Measurements from ENCODE around the gene GABRB3.

Gene GABRB3

GRCh38 chr15:26805470-26805869, 32.6 kb upstream of the GABRB3 start:
- Histone ChIP-seq H3K27ac (ENCODE audit: low read depth, low read length) (no peak overlapping the region), H3K18ac (ENCODE audit: low read length) (no peak overlapping the region), H2AFZ (ENCODE audit: insufficient read depth, low read length, poor library complexity) (no peak overlapping the region), H2BK12ac (ENCODE audit: low read length) (no peak overlapping the region), H3K23ac (ENCODE audit: low read length) (no peak overlapping the region), H3K4ac (ENCODE audit: low read depth, low read length) (no peak overlapping the region), H3K9ac (ENCODE audit: low read length) (no peak overlapping the region), H4K8ac (ENCODE audit: low read depth, low read length) (no peak overlapping the region), H3K79me1 (ENCODE audit: low read length) (no peaks in the 10 kb centered on the region), H3K14ac (ENCODE audit: low read length) (no peak overlapping the region), H3K36me3 (ENCODE audit: control insufficient read depth in 1 of 2, insufficient read depth in 2 of 2, low read length in 2 of 2) (no peaks in the 10 kb centered on the region), H2BK5ac (ENCODE audit: low read depth, low read length, poor library complexity) (no peak overlapping the region), H2AK5ac (ENCODE audit: low read length) (no peak overlapping the region), H3K4me1 (ENCODE audit: control insufficient read depth in 1 of 2, insufficient read depth in 2 of 2, low read length in 2 of 2) (no peaks in the 10 kb centered on the region), H4K12ac (ENCODE audit: low read depth, low read length) (no peak overlapping the region), H2BK120ac (ENCODE audit: insufficient read depth, low read length, poor library complexity) (no peak overlapping the region), H3K27me3 (ENCODE audit: insufficient read depth, low read length) (no peaks in the 10 kb centered on the region), H3K9me3 (ENCODE audit: insufficient read depth, low read depth, low read length) (peaks cover 2% of the 10 kb centered on the region), H3K79me2 (ENCODE audit: control insufficient read depth, insufficient read depth, low read length, poor library complexity) (no peaks in the 10 kb centered on the region), H3K4me2 (ENCODE audit: low read length) (no peak overlapping the region), H3K4me3 (ENCODE audit: low read depth, low read length) (no peak overlapping the region), H4K91ac (ENCODE audit: low read depth, low read length) (no peak overlapping the region)
- DNase-seq = no peak
- no CpG with 5 or more reads among the region's 5 CpGs for WGBS (ENCODE audit: extremely low coverage, insufficient coverage, insufficient read length)

- Histone ChIP-seq H4K8ac (ENCODE audit: low read depth, low read length) (no peak overlapping the region), H3K36me3 (ENCODE audit: control insufficient read depth in 1 of 2, insufficient read depth in 2 of 2, low read length in 2 of 2) (no peaks in the 10 kb centered on the region), H3K4ac (ENCODE audit: low read depth, low read length) (no peak overlapping the region), H3K18ac (ENCODE audit: low read length) (no peak overlapping the region), H2AK5ac (ENCODE audit: low read length) (no peak overlapping the region), H3K9me3 (ENCODE audit: insufficient read depth, low read depth, low read length) (peaks cover 2% of the 10 kb centered on the region), H2BK5ac (ENCODE audit: low read depth, low read length, poor library complexity) (no peak overlapping the region), H3K4me1 (ENCODE audit: control insufficient read depth in 1 of 2, insufficient read depth in 2 of 2, low read length in 2 of 2) (no peaks in the 10 kb centered on the region), H3K9ac (ENCODE audit: low read length) (no peak overlapping the region), H3K27ac (ENCODE audit: low read depth, low read length) (no peak overlapping the region), H4K12ac (ENCODE audit: low read depth, low read length) (no peak overlapping the region), H3K4me3 (ENCODE audit: low read depth, low read length) (no peak overlapping the region), H3K27me3 (ENCODE audit: insufficient read depth, low read length) (no peaks in the 10 kb centered on the region), H3K14ac (ENCODE audit: low read length) (no peak overlapping the region), H4K91ac (ENCODE audit: low read depth, low read length) (no peak overlapping the region), H2BK120ac (ENCODE audit: insufficient read depth, low read length, poor library complexity) (no peak overlapping the region), H2BK12ac (ENCODE audit: low read length) (no peak overlapping the region), H3K79me1 (ENCODE audit: low read length) (no peaks in the 10 kb centered on the region), H3K79me2 (ENCODE audit: control insufficient read depth, insufficient read depth, low read length, poor library complexity) (no peaks in the 10 kb centered on the region), H3K4me2 (ENCODE audit: low read length) (no peak overlapping the region), H2AFZ (ENCODE audit: insufficient read depth, low read length, poor library complexity) (no peak overlapping the region), H3K23ac (ENCODE audit: low read length) (no peak overlapping the region)
- no peak for DNase-seq
- no CpG with 5 or more reads among the region's 11 CpGs for WGBS (ENCODE audit: extremely low coverage, insufficient coverage, insufficient read length)
Measured at GRCh38 chr15:26804063-26804804, 31.4 kb upstream of the GABRB3 start.

- H3K27ac ChIP-seq (ENCODE audit: low read depth, low read length) = no peak overlapping the region
- no peak overlapping the region for H2BK5ac ChIP-seq (ENCODE audit: low read depth, low read length, poor library complexity)
- no peak overlapping the region for H4K12ac ChIP-seq (ENCODE audit: low read depth, low read length)
- H2BK120ac ChIP-seq (ENCODE audit: insufficient read depth, low read length, poor library complexity) = no peak overlapping the region
- H3K9me3 ChIP-seq (ENCODE audit: insufficient read depth, low read depth, low read length) = peaks cover 4% of the 10 kb centered on the region
- no peak overlapping the region for H3K4me2 ChIP-seq (ENCODE audit: low read length)
- WGBS (ENCODE audit: extremely low coverage, insufficient coverage, insufficient read length) = no CpG with 5 or more reads among the region's 8 CpGs
- H2AFZ ChIP-seq (ENCODE audit: insufficient read depth, low read length, poor library complexity) = no peak overlapping the region
- no peaks in the 10 kb centered on the region for H3K79me1 ChIP-seq (ENCODE audit: low read length)
- no peak overlapping the region for H4K8ac ChIP-seq (ENCODE audit: low read depth, low read length)
- no peak overlapping the region for H3K4ac ChIP-seq (ENCODE audit: low read depth, low read length)
- no peak overlapping the region for H3K23ac ChIP-seq (ENCODE audit: low read length)
- DNase-seq = no peak
- H3K4me1 ChIP-seq (ENCODE audit: control insufficient read depth in 1 of 2, insufficient read depth in 2 of 2, low read length in 2 of 2) = no peaks in the 10 kb centered on the region
- no peaks in the 10 kb centered on the region for H3K27me3 ChIP-seq (ENCODE audit: insufficient read depth, low read length)
- no peaks in the 10 kb centered on the region for H3K79me2 ChIP-seq (ENCODE audit: control insufficient read depth, insufficient read depth, low read length, poor library complexity)
- no peak overlapping the region for H2AK5ac ChIP-seq (ENCODE audit: low read length)
- no peak overlapping the region for H4K91ac ChIP-seq (ENCODE audit: low read depth, low read length)
- no peak overlapping the region for H3K9ac ChIP-seq (ENCODE audit: low read length)
- H3K14ac ChIP-seq (ENCODE audit: low read length) = no peak overlapping the region
- no peak overlapping the region for H3K18ac ChIP-seq (ENCODE audit: low read length)
- no peaks in the 10 kb centered on the region for H3K36me3 ChIP-seq (ENCODE audit: control insufficient read depth in 1 of 2, insufficient read depth in 2 of 2, low read length in 2 of 2)
- no peak overlapping the region for H3K4me3 ChIP-seq (ENCODE audit: low read depth, low read length)
- no peak overlapping the region for H2BK12ac ChIP-seq (ENCODE audit: low read length)
Measured at GRCh38 chr15:26790118-26790517, 17.3 kb upstream of the GABRB3 start.

GRCh38 chr15:26781816-26782215, 8.9 kb upstream of the GABRB3 start:
- no peak for DNase-seq
- Histone ChIP-seq H2BK12ac (ENCODE audit: low read length) (no peak overlapping the region), H2AFZ (ENCODE audit: insufficient read depth, low read length, poor library complexity) (no peak overlapping the region), H4K12ac (ENCODE audit: low read depth, low read length) (no peak overlapping the region), H3K23ac (ENCODE audit: low read length) (no peak overlapping the region), H3K18ac (ENCODE audit: low read length) (no peak overlapping the region), H3K9ac (ENCODE audit: low read length) (no peak overlapping the region), H3K27ac (ENCODE audit: low read depth, low read length) (no peak overlapping the region), H3K36me3 (ENCODE audit: control insufficient read depth in 1 of 2, insufficient read depth in 2 of 2, low read length in 2 of 2) (no peaks in the 10 kb centered on the region), H3K4me1 (ENCODE audit: control insufficient read depth in 1 of 2, insufficient read depth in 2 of 2, low read length in 2 of 2) (no peaks in the 10 kb centered on the region), H3K4me2 (ENCODE audit: low read length) (no peak overlapping the region), H3K4me3 (ENCODE audit: low read depth, low read length) (no peak overlapping the region), H3K79me1 (ENCODE audit: low read length) (no peaks in the 10 kb centered on the region), H3K4ac (ENCODE audit: low read depth, low read length) (no peak overlapping the region), H3K9me3 (ENCODE audit: insufficient read depth, low read depth, low read length) (peaks cover 3% of the 10 kb centered on the region), H4K91ac (ENCODE audit: low read depth, low read length) (no peak overlapping the region), H2AK5ac (ENCODE audit: low read length) (no peak overlapping the region), H2BK120ac (ENCODE audit: insufficient read depth, low read length, poor library complexity) (no peak overlapping the region), H3K27me3 (ENCODE audit: insufficient read depth, low read length) (no peaks in the 10 kb centered on the region), H3K79me2 (ENCODE audit: control insufficient read depth, insufficient read depth, low read length, poor library complexity) (no peaks in the 10 kb centered on the region), H2BK5ac (ENCODE audit: low read depth, low read length, poor library complexity) (no peak overlapping the region), H4K8ac (ENCODE audit: low read depth, low read length) (no peak overlapping the region), H3K14ac (ENCODE audit: low read length) (no peak overlapping the region)
- no CpG with 5 or more reads among the region's 24 CpGs for WGBS (ENCODE audit: extremely low coverage, insufficient coverage, insufficient read length)

All from trophoblast cell (in vitro differentiated cells and primary cell).